Medulla oblongata (tissue), 1 donor: Measurements from ENCODE around the gene PPDPF.
"Not testable (repeated sequence)": the region's sequence is repeated elsewhere in the genome, so short reads cannot be mapped to it uniquely, and the experiment has no call there.

ENCODE experiments used
- DNase-seq: peaks from one replicate; pipeline ENCODE4 v3.0.0-alpha.2; 2015; ENCODE audit errors: extremely low spot score

The PPDPF gene

DNA sequence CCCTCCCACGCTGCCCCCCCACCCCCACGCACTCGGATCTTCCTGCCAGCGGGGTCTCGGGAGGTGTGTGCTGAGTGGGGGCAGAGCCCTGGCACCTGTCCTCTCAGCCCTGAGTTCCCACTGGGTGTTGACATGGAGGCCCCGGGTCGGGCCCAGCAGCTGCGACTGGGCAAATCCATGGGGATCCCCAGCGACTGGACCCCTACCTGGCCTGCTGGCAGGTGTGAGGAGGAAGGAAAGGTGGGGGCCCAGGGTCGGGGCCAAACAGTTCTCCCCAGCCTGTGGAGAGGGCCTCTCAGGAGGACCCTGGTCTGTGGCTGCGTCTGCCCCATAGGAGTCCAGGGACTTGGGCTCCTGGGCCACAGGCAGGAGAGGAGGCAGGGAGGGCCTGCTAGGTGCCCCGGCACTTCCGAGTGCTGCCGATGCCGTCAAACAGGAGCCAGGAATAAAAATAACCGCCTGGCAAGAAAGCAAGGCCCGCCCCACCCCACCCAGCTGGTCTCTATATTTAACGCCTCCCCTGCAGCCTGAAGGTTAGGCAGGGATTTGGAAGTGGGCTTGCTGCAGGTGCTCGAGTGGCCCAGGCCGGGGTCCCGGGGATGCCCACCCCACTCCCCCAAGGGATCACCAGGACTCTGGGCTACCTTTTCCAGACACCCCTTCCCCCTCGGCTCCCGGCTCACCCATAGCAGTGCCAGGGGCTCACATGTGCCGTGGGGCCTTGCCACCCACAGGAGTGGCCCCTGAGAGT, 20.2 kb upstream of the PPDPF start:
- DNase-seq, result no peak

DNA sequence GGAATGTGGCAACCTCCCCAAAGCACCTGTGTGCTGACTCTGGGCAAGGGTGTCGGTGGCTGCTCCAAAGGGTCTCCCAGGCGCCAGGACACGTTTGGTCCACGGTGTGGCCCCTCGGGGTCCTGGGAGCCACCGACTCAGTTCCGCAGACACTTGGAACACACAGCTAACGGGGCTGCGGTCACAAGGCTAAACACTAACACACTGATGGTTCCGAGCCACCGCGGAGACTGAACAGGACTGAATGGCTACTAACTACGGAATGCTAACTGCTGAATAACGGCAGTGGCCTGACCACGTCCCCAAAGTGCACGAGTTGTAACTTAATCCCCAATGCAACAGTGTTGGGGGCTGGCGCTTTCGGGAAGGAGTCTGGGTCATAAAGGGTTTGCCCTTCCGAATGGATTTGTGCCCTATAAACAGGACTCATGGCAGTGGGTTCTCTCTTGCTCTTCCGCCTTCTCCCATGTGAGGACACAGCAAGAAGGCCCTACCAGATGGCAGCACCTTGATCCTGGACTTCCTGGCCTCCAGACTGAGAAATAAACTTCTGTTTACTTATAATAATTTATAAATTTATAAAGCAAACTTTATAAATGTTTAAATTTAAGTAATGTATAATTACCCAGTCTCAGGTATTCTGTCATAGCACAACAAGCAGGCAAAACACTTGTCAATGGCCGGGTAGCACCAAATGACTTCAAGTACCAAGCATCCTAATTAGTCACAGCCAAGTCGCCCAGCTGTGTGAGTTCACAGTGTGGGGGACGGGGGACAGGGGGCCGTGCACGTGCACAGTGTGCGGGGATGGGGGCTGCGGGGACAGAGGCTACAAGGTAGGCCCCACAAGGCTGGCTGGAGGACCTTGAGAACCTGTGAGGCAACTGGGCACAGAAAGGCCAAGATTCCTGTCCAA, 19.4 kb upstream of the PPDPF start:
- DNase-seq, result no peak

DNA sequence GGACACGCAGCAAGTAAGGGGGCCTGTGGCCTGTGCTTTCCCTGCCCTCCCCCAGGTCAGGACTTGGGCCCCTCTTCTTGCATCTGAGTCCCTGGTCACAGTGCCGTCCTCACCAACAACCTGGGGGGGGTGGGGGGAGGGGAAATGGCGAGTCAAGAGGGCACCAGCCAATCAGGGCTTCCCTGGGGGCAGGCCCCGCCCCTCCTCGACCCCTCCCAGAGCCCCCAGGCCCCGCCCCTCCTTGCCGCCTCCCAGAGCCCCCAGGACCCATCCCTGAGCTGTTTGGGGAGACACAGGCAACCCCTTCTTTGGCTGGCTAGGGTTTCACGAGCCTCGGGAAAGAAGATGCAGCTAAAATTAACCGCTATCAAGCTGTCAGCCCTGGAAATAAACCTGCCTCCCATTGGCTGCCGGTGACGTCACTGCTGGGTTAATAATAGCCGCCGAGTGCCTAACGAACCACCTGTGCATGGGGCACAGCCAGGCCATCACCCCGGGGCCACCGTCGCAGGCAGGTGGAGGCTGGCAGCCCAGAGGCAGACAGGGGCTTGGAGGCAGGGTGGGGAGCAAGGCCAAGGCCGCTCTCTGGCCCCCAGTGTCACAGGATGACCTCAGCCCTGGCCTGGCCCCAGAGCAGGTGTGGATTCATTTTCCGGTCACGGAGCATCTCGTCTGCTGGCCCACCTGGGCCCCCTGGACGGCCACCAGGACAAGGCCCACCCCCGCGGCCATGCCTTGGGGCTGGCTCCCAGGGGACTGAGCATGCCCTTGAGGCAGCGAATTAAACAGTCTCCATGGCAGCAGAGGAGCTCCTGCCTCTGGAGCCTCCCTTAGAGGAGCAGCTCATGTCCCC, 18.5 kb upstream of the PPDPF start:
- no peak for DNase-seq

DNA sequence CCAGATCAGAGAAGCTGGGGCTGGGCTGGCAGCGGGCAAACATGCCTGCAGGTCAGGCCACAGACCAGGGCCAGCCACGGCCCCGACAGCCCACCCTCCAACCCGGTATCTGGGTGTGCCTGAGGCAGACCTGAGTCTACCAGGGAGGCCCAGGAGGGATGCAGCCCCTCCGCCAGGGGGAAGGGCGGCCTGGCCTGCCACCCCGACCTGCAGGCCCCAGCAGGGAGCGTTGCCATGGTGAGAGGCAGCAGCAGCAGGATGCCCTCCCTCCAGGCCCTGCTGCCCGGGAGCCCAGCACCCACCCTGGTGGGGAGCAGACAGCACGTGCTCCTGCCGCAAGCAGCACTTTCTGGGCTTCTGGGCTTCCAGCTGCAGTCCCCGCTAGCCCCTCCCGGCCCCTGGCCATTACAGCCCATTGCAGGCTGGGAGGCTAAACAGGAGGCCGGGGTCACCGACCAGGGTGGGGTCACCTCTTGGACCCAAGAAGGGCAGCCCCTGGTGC, 17.8 kb upstream of the PPDPF start:
- DNase-seq, result no peak

DNA sequence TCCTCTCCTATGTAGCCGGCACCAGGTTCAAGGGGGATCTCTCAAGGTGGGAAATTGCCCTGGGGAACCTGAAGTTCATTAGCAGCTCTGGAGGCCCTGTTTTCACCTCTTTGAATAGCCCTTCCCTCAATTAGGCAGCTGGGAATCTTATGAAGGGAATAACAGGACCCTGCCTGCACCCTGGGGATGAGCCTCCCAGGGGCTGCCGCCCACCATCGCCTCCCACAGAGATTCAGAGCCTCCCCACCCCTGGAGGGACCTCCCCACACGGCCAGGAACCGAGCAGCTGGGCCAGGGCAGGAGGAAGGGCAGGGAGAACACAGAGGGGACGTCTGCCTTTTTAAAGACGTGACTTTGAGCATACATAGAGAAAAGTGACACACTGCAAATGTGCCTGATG, 17.0 kb upstream of the PPDPF start:
- DNase-seq, result no peak

DNA sequence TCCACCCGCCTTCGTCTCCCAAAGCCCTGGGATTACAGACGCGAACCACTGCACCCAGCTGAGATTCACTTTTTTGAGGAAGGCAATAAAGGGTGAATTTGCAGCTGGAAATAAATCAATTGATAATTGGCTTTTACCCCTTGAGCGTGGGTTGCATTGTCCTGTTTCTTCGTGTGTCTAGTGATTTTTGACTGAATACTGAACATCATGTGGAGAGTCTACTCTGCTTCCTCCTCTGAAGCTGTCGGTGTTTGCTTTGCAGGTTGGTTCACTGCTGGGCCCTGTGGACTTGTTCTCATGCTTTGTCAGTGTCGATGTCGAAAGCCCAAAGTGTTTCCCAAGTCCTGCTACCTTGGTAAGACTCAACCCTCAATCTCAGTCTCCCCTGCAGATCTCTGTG, 15.9 kb upstream of the PPDPF start:
- DNase-seq, result no peak

DNA sequence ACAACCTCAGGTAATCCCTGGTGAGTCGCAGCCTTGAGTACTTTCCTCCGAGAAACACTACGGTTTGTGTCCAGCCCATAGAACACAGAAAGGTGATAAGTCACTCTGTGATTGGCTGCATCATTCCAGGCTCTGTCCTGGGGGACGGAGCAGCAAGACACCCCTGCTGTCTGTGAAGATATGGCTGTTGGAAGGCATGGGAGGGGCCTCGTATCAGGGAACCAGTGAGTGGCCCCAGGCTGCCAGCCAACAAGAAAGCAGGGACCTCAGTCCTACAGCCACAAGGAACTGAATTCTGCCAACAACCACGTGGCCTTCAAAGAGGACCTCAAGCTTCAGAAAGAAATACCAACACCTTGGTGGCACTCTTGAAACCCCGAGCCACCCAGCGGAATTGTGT, 15.3 kb upstream of the PPDPF start:
- DNase-seq, result no peak

DNA sequence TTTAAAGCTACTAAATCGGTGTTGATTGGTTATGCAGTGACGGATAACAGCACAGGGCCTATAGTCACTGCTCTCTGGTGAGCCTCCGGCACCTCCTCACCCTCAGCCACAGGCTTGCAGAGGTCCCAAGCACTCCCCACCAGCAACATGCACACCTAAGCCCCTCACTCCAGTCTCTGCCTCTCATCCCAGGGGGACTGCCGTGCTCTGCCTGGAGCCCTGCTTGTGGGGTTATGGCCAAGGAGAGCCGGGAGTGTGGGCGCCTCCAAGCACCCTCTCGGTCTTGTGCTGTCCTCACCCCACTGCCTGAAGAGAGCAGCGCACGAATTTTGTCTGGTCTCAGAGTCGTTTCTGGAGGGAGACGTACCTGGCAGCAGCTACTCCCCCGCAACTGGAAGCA, 14.8 kb upstream of the PPDPF start:
- no peak for DNase-seq

DNA sequence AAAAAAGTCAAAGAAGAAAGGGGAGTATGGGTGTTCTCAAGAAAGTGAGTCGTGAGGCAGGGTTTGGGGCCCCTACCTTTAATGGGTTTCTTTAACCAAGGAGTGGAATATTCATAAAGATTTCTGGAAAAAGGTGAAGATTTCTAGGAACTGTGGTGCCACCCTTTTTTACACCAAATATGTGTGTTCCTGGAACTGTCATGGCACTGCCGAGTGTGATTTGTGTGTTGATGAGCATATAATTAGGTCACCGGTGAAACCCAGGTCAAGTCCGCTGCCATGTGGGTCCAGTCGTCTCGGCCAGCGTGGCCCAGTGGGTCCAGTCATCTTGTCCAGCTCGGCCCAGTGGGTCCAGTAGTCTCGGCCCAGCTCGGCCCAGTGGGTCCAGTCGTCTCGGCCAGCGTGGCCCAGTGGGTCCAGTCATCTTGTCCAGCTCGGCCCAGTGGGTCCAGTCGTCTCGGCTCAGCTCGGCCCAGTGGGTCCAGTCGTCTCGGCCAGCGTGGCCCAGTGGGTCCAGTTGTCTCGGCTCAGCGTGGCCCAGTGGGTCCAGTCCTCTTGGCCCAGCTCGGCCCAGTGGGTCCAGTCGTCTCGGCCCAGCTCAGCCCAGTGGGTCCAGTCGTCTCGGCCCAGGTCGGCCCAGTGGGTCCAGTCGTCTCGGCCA, 13.4 kb upstream of the PPDPF start:
- no peak for DNase-seq

DNA sequence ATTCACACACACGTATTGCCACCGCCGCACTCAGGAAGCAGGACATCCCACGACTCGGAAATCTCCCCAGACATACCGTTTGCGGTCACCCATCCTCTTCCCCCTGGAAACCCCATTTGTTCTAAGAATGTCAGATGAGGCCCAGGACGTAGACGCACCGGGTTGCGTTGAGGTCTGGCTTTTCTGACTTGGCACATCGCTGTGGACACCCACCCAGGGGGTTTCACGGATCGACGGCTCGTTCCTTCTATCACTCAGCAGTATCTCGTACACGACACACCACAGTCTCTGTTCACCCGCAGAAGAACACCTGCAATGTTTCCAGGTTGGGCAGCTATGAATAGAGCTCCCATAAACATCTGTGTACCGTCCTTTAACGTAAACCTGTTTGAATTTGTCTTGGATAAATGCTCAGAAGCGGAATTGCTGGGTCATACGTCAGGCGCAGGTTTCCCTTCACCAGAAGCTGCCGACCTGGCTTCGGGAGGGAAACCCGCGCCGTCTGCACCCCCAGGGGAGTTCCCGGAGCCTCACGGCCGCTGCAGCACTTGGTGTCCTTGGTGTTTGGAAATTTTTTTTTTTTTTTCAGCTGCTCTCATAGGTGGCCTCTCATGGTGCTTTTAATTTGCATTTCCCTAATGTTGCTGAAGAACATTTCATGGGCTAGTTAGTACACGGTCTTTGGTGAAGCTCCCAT, 12.3 kb upstream of the PPDPF start:
- DNase-seq, result no peak

DNA sequence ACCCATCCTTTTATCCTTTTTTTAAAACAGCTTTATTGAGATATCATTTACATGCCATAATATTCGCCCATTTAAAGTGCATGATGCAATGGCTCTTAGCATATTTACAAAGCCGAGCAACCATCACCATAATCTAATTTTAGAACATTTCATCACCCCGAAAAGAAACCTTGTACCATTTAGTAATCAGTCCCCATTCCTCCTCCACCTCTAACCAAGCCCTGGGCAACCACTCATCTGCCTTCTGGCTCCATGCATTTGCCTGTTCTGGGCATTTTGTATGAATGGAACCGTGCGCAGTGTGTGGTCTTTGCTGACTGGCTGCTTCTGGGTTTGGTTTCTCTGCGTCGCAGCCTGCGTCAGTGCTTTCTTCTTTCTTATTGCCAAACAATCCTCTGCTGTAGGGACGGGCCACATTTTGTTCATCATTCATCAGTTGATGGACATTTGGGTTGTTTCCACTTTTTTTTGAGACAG, 11.4 kb upstream of the PPDPF start:
- no peak for DNase-seq

DNA sequence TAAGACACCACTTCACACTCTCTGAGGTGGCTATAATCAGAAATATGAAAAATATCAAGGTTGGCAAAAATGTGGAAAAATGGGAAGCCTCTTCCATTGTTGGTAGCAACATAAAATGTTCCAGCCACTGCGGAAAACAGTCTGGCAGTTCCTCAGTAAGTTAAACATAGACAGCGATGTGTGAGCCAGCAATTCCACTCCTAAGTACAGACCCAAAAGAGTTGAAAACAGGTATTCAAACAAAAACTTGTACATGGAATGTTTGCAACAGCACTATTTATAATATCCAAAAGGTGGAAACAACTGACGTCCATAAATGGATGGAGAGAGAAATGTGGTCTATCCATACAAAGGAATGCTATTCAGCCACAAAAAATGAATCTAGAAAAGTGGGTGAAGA, 7.4 kb upstream of the PPDPF start:
- DNase-seq, result no peak

DNA sequence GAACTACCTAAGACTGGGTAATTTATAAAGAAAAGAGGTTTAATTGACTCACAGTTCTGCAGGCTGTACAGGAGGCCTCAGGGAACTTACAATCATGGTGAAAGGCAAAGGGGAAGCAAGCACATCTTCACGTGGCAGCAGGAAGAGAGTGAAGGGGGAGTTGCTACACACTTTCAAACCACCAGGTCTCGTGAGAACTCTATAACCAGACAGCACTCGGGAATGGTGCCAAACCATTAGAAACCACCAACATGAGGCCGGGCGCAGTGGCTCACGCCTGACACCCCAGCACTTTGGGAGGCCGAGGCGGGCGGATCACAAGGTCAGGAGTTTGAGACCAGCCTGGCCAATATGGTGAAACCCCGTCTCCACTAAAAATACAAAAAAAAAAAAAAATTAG, 6.0 kb upstream of the PPDPF start:
- not testable (repeated sequence) for DNase-seq

DNA sequence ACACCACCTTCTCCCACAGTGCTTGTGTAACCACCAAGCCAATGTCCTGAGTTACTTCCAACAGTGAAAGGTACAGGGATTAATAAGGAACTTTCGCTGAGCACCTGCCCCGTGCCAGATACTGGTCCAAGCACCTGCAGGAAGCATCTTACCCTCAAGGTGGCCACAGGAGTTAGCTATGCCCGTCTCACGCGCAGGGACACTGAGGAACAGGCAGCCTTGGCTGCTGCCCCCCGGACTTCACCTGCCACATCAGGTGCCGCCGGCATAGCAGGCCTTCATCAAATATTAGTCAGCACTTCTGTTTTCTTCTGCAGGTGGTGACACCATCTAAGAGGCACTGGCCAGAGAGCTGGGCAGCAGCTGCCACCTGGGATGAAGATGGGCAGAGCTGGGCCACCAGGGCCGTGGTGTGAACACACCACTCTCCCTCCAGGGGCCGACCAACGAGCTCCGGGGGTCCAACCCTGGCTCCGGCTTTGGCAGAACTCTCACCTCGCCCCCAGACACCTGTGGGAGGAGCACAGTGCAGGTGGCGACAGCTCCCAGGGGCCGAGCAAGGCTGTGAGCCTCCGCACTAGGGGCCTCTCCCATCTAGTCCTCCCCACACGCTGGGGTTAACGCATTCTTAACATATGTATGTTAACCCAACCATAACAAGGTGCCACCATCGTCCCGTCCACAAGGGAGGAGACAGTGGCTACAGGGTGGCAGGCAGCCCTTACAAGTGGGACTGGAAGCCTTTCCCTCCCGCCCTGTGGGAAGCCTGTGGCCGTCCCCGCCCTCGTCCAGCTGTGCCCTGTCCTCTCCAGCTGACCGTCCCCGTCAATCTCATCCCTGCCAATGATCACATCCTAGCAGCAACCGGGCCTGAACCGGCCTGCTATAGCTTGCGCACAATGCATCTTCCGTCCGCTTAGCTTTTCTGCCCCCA, 2.9 kb upstream of the PPDPF start:
- no peak for DNase-seq

DNA sequence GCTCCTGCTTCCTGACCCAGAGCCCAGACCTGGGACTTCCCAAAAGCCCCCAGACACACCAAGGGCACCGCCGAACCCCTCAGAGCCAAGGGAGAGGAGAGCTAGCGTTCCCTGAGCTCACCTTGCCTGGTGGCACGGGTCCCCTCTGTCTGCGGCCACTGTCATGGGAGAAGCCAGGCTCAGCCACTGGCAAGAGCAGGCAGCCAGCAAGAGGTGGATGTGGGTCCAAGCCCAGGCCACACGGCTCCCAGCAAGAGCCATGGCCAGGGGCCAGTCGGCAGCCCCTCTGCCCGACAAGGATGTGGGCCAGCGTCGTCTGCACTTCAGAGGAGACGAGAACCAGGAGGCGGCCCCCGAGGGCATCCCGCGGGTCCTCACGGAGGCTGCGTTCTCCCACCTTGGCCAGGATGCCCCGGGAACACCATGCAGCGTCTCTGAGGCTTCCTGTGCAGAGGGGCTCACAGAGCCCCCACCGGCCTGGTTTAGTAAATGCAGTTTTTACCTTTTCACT, 2.2 kb upstream of the PPDPF start:
- DNase-seq, result no peak

DNA sequence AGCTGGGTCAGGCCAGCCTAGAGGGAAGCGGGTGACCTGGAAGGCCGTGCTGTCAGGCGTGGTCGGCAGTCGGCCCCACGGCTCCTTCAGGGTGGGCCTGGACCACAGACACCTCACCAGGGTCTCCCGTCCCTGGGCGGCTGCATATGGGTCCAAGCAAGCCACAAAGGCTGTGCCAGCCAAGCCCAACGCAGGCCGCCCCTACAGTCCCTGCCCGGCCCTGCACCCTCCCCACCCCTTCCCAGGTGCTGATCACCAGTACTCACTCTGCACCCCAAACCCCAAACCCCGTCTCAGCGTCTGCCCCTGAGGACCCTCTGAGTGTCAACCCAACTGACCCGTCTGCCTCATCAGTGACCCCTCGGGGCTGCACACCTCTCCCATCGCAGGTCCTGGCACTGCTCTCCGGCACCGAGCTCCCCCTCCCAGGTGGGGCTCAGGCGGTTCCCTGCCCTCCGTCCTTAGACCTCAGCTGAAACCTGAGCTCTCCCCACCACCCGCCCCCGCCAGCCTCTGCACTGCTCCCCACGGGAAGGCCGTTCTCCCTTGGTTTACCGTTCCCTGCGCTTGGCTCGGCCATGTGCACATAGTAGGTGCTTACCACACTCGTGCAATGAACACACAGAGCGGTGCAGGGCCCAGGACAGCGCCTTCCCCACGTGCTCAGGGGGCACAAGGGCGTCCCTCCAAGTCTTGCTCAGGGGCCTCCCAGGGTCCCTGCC, 1.5 kb upstream of the PPDPF start:
- DNase-seq, result no peak

DNA sequence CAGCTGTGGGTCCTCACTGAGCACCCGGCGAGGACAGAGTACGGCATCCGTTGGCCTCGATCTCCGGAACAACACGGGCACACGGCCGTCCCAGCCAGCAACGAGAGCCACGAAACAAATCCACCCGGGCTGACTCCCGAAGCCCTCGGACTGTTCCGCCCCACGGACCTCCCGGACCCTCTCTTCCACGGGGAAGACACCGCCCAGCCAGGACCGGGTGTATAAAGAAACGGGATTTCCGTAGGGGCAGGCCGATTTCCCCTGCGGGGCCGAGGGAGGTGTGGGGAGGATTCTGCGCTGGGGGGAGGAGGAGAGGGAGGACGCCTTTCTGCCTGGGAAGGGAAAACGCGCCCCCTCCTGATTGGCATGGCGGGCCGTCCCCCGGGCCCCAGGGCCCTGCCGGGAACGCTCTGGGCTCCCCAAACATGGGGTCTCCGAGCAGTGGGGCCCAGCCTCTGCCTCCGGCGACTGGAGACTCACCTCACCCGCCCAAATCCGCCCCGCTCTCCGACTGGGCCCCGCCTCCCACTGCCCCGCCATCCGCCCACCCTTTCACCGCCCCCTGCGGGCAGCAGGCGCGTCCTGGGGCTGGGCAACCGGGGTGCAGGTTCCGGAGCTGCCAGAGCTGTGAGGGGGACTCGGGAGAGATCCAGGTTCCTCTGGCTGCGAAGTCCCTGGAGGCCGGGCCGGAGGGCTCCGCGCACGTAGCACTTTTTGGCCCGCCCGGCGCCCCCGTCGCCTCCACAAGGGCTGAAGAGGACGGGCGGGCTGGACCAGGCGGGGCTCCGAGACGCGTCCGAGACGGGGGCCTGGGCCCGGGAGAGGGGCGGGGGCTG, 679 bp upstream of the PPDPF start:
- peak; percentile 37 for DNase-seq
